Naive thymus-derived CD4-positive, alpha-beta T cell (primary cell): ENCODE measurements around the gene USH1G. TPM values are rescaled to one million over a fixed set of nuclear protein-coding genes. Genes with fewer than 3 reads are reported as not detected.
A peak's percentile ranks its signal among the peaks of the same experiment; 100 is the strongest.
"Not testable (repeated sequence)": the region's sequence is repeated elsewhere in the genome, so short reads cannot be mapped to it uniquely, and the experiment has no call there.

ENCODE experiments used
- ATAC-seq: fragments of 150-1000 bp; cut with Tn5 transposase; 2 replicates; pipeline ENCODE4 v1.10.0; 2021; ENCODE audit warnings: mild to moderate bottlenecking, moderate library complexity
- CTCF ChIA-PET: fragments of 350-600 bp; sonication (Branson Sonifier 250); formaldehyde crosslinking; loops from one replicate; lab custom pipeline; 2021; ENCODE audit warnings: antibody characterized with exemption; lab: Charles Lee
- POLR2A ChIA-PET: fragments of 350-600 bp; sonication (Branson Sonifier 250); formaldehyde crosslinking; loops from one replicate; lab custom pipeline; 2021; ENCODE audit warnings: antibody characterized with exemption, inconsistent platforms; lab: Charles Lee
- DNase-seq, 9 donors: peaks; one replicate each; pipeline versions ENCODE4 v3.0.0 to v3.0.0-alpha.2; 2020 to 2022; ENCODE audit warnings: mixed read lengths in 1 of 9
- H3K27ac ChIP-seq: one replicate; pipeline ENCODE4 v1.7.0; 2013; ENCODE audit warnings: mild to moderate bottlenecking, low read depth, low read length, moderate library complexity
- H3K27me3 ChIP-seq, 2 donors: one replicate each; pipeline ENCODE4 v1.7.0; 2013; ENCODE audit warnings: low read length in 2 of 2, mild to moderate bottlenecking in 2 of 2, moderate library complexity in 2 of 2; ENCODE audit not compliant: control insufficient read depth in 2 of 2, insufficient read depth in 2 of 2
- H3K36me3 ChIP-seq, 3 experiments: 1 replicate in 2 of 3; 2 replicates in 1 of 3; pipeline ENCODE4 v1.7.0; 2013; ENCODE audit warnings: low read length in 3 of 3, mild to moderate bottlenecking in 3 of 3, moderate library complexity in 1 of 3; ENCODE audit not compliant: insufficient read depth in 3 of 3, control insufficient read depth in 2 of 3
- H3K4me1 ChIP-seq, 2 donors: one replicate each; pipeline ENCODE4 v1.7.0; 2013; ENCODE audit warnings: low read length in 2 of 2, mild to moderate bottlenecking in 2 of 2, moderate library complexity in 1 of 2; ENCODE audit not compliant: control insufficient read depth in 2 of 2, insufficient read depth in 2 of 2
- H3K4me3 ChIP-seq: 2 replicates; pipeline ENCODE4 v1.7.0; 2013; ENCODE audit warnings: mild to moderate bottlenecking, low read length
- H3K9me3 ChIP-seq, 3 experiments: 1 replicate in 2 of 3; 2 replicates in 1 of 3; pipeline ENCODE4 v1.7.0; 2013; ENCODE audit warnings: low read length in 3 of 3; ENCODE audit not compliant: control insufficient read depth in 2 of 3
- H3K27ac Mint-ChIP-seq, 9 donors: one replicate each; pipeline ENCODE4 v1.8.0; 2020 to 2022; ENCODE audit warnings: mixed read lengths in 9 of 9, mild to moderate bottlenecking in 8 of 9, moderate library complexity in 5 of 9, inconsistent platforms in 2 of 9
- H3K27me3 Mint-ChIP-seq, 5 donors: one replicate each; pipeline ENCODE4 v1.8.0; 2021 to 2022; ENCODE audit warnings: mixed read lengths in 5 of 5, mild to moderate bottlenecking in 1 of 5
- H3K36me3 Mint-ChIP-seq, 5 donors: one replicate each; pipeline ENCODE4 v1.8.0; 2020 to 2022; ENCODE audit warnings: mixed read lengths in 5 of 5, mild to moderate bottlenecking in 3 of 5, inconsistent platforms in 1 of 5
- H3K4me1 Mint-ChIP-seq, 7 donors: one replicate each; pipeline ENCODE4 v1.8.0; 2020 to 2022; ENCODE audit warnings: mixed read lengths in 7 of 7, mild to moderate bottlenecking in 3 of 7, inconsistent platforms in 1 of 7
- H3K4me3 Mint-ChIP-seq, 10 donors: one replicate each; pipeline ENCODE4 v1.8.0; 2020 to 2022; ENCODE audit warnings: mild to moderate bottlenecking in 10 of 10, mixed read lengths in 10 of 10, moderate library complexity in 6 of 10, inconsistent platforms in 2 of 10
- H3K9me3 Mint-ChIP-seq, 11 donors: one replicate each; pipeline ENCODE4 v1.8.0; 2020 to 2022; ENCODE audit warnings: mixed read lengths in 11 of 11, mild to moderate bottlenecking in 4 of 11, inconsistent platforms in 1 of 11, moderate library complexity in 1 of 11
- intact Hi-C, 2 donors: fragments of 100-400 bp; cut with micrococcal nuclease; formaldehyde crosslinking; loops; one replicate each; pipeline ENCODE4 v1.15.1; 2023
- polyA plus RNA-seq, 2 donors: library from polyadenylated mRNA; unstranded; fragments of 300-500 nt; fragmentation: Illumina TruSeq; gene quantifications; one replicate each; pipeline ENCODE4 v1.2.3, GENCODE V29; 2021
- total RNA-seq, 6 experiments: library from RNA in 5 of 6; stranded (reverse) in 5 of 6; gene quantifications; 1 replicate in 5 of 6; 2 replicates in 1 of 6; pipeline ENCODE4 v1.2.3 and lab custom pipeline; 2021 to 2026

The USH1G gene
- total and polyA plus RNA-seq, 7 experiments from 2014 or later: not detected

DNA sequence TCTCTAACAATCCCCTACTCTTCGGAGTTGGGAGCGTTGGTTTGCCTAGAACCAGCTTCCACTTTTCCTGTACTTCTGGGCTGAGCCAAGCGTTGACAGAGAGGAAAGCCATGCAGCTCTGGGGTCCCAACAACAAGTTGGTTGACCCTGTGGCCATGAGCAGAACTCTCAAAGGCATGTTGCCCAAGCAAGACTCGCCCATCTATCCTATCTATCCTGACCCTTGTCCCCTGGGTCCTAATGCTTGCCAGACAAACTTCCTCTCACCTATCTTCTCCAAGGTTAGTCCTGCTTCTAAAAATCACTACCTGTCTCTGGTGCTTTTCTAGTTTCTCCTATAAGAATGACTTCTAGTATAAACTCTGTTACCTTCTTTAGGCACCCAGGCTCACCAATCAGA is 14.0 kb downstream of the USH1G start:
- H3K4me1 Mint-ChIP-seq, H3K27ac Mint-ChIP-seq, H3K27me3 ChIP-seq, H3K9me3 ChIP-seq, H3K27me3 Mint-ChIP-seq, H3K36me3 ChIP-seq, H3K4me1 ChIP-seq, intact Hi-C loops, H3K4me3 Mint-ChIP-seq, H3K4me3 ChIP-seq, POLR2A ChIA-PET, H3K27ac ChIP-seq, H3K36me3 Mint-ChIP-seq, H3K9me3 Mint-ChIP-seq, CTCF ChIA-PET, DNase-seq, ATAC-seq: not testable (repeated sequence)

DNA sequence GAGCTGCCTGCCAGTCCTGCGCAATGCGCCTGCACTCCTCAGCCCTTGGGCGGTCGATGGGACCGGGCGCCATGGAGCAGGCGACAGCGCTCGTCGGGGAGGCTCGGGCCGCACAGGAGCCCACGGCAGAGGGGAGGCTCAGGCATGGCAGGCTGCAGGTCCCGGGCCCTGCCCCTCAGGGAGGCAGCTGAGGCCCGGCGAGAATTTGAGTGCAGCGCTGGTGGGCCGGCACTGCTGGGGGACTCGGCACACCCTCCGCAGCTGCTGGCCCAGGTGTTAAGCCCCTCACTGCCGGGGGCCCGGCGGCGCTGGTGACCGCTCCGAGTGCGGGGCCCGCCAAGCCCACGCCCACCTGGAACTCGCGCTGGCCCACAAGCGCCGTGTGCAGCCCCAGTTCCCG is 16.0 kb downstream of the USH1G start:
- Histone ChIP-seq H3K27me3 (no peaks in the 10 kb centered on the region), H3K9me3 (no peaks in the 10 kb centered on the region), H3K4me3 (no peak overlapping the region), H3K27ac (no peak overlapping the region), H3K36me3 (no peaks in the 10 kb centered on the region), H3K4me1 (no peaks in the 10 kb centered on the region)
- intact Hi-C loops: no loop called here
- no peak overlapping the region for H3K4me3 Mint-ChIP-seq
- POLR2A ChIA-PET: no interaction called here
- no peaks in the 10 kb centered on the region for H3K9me3 Mint-ChIP-seq
- H3K36me3 Mint-ChIP-seq: no peaks in the 10 kb centered on the region
- H3K27ac Mint-ChIP-seq: no peak overlapping the region
- CTCF ChIA-PET: no interaction called here
- no peak for DNase-seq
- ATAC-seq: no peak
- H3K27me3 Mint-ChIP-seq: peaks cover 0 to 17% (median 0%) of the 10 kb centered on the region in 5 donors
- peaks cover 0 to 8% (median 3%) of the 10 kb centered on the region in 7 donors for H3K4me1 Mint-ChIP-seq

DNA sequence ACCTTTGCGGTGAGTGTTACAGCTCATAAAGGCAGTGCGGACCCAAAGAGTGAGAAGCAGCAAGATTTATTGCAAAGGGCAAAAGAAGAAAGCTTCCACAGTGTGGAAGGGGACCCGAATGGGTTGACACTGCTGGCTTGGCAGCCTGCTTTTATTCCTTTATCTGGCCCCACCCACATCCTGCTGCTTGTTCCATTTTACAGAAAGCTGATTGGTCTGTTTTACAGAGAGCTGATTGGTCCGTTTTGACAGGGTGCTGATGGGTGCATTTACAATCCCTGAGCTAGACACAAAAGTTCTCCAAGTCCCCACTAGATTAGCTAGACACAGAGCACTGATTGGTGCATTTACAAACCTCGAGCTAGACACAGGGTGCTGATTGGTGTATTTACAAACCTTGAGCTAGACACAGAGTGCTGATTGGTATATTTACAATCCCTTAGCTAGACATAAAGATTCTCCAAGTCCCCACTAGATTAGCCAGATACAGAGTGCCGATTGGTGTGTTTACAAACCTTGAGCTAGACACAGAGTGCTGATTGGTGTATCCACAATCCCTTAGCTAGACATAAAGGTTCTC is 16.8 kb downstream of the USH1G start:
- H3K4me1 ChIP-seq, H3K36me3 ChIP-seq, ATAC-seq, DNase-seq, H3K27me3 ChIP-seq, H3K4me1 Mint-ChIP-seq, CTCF ChIA-PET, H3K27ac Mint-ChIP-seq, intact Hi-C loops, H3K27ac ChIP-seq, H3K36me3 Mint-ChIP-seq, H3K9me3 ChIP-seq, H3K4me3 ChIP-seq, H3K9me3 Mint-ChIP-seq, H3K4me3 Mint-ChIP-seq: not testable (repeated sequence)
- POLR2A ChIA-PET: interaction anchor here (0.8 kb wide), 1 partner anchor 23 kb away, joined by 3 read pairs; no protein-coding TSS in a partner anchor
- H3K27me3 Mint-ChIP-seq: peaks cover 0 to 17% (median 5%) of the 10 kb centered on the region in 5 donors

DNA sequence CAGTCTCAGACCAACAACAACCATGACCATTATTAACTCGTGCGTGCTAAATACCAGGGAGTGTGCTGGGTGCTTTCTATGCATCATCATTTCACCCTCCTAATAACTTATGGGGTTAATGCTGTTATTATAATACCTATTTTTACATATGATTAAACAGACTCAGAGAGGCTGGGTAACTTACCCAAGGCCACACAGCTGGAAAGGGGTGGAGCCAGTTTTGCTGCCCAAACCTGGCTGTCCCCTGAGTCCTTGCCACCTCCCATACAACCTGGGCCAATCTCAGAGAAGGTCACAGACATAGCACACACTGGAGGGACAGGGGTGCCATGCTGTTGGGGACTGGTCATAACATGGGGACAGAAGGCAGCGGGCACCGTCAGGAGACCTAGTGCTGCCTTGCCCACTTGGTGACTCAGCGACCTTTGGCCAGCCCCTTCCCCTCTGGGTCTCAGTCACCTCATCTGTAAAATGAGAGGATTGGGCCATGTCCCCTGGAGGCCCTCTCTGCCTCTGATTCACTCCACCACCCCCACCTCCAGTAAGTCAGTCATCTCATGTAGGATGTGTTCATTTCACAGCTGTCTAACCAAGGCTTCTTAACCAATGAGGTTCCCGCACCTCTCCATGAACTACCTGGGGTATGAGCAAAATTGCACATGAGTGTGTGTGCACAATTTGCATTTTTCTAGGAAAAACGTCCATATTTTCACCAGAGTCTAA is 18.2 kb downstream of the USH1G start:
- Mint-ChIP-seq H3K4me3 (no peak overlapping the region), H3K36me3 (no peaks in the 10 kb centered on the region), H3K4me1 (peaks cover 0 to 8% (median 3%) of the 10 kb centered on the region in 7 donors), H3K27me3 (peaks cover 0 to 17% (median 5%) of the 10 kb centered on the region in 5 donors), H3K27ac (no peak overlapping the region), H3K9me3 (no peaks in the 10 kb centered on the region)
- Histone ChIP-seq H3K27ac (no peak overlapping the region), H3K4me3 (no peak overlapping the region), H3K36me3 (no peaks in the 10 kb centered on the region), H3K4me1 (no peaks in the 10 kb centered on the region), H3K9me3 (no peaks in the 10 kb centered on the region), H3K27me3 (no peaks in the 10 kb centered on the region)
- CTCF ChIA-PET: no interaction called here
- DNase-seq (no peak), ATAC-seq (no peak)
- intact Hi-C loops: no loop called here
- POLR2A ChIA-PET: interaction anchor here (0.8 kb wide), 1 partner anchor 24 kb away, joined by 3 read pairs; no protein-coding TSS in a partner anchor

DNA sequence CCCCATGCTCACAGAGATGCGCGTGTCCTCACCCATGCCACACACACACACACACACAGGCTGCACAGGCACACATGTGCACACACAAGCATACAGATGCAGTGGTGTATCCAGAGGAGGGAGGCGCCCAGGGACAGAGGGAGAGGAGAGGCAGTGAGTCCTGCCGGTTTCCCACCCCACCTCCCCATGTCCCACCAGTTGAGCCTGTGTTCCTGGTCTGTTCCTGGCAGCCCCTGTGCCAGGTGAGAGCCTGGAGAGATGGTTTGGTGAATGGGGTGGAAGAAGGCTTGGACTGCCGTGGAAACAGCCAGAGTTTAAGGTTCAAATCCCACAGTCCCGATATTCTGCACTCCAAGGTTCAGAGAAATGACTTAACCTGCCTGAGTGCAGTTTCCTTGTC is 19.4 kb downstream of the USH1G start:
- H3K27me3 ChIP-seq: no peaks in the 10 kb centered on the region
- POLR2A ChIA-PET: no interaction called here
- no peaks in the 10 kb centered on the region for H3K4me1 ChIP-seq

DNA sequence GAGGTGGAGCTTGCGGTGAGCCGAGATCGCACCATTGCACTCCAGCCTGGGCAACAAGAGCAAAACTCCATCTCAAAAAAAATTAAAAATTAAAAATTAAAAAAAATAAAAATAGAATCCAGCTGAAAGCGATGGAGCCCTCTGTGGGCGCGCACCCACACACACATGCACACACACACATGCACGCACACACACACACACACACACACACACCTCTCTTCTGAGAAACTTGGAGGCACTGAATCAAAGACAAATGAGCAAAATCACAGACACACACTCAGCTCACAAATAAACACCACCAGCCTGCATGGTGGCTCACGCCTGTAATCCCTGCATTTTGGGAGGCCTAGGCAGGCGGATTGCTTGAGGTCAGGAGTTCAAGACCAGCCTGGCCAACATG is 20.0 kb downstream of the USH1G start:
- H3K36me3 Mint-ChIP-seq: no peaks in the 10 kb centered on the region
- Histone ChIP-seq H3K27me3 (no peaks in the 10 kb centered on the region), H3K27ac (no peak overlapping the region), H3K4me1 (no peaks in the 10 kb centered on the region), H3K4me3 (no peak overlapping the region), H3K36me3 (no peaks in the 10 kb centered on the region), H3K9me3 (no peaks in the 10 kb centered on the region)
- peaks cover 0 to 8% (median 3%) of the 10 kb centered on the region in 7 donors for H3K4me1 Mint-ChIP-seq
- ChIA-PET POLR2A (no interaction called here), CTCF (no interaction called here)
- H3K27ac Mint-ChIP-seq: peak overlapping the region in 2 of 9 donors; percentile 42 to 49
- H3K4me3 Mint-ChIP-seq: no peak overlapping the region
- DNase-seq: no peak
- H3K27me3 Mint-ChIP-seq: peaks cover 0 to 22% (median 5%) of the 10 kb centered on the region in 5 donors
- no peaks in the 10 kb centered on the region for H3K9me3 Mint-ChIP-seq
- intact Hi-C loops: no loop called here
- ATAC-seq: no peak

More for the DNA sequence above, 19.4 kb downstream of the USH1G start:
- Mint-ChIP-seq H3K4me1 (peaks cover 0 to 8% (median 3%) of the 10 kb centered on the region in 7 donors), H3K4me3 (no peak overlapping the region), H3K9me3 (no peaks in the 10 kb centered on the region), H3K36me3 (no peaks in the 10 kb centered on the region), H3K27me3 (peaks cover 0 to 22% (median 5%) of the 10 kb centered on the region in 5 donors), H3K27ac (no peak overlapping the region)
- Histone ChIP-seq H3K27ac (no peak overlapping the region), H3K4me3 (no peak overlapping the region), H3K36me3 (no peaks in the 10 kb centered on the region), H3K9me3 (no peaks in the 10 kb centered on the region)
- DNase-seq: no peak
- intact Hi-C loops: no loop called here
- CTCF ChIA-PET: no interaction called here
- no peak for ATAC-seq
